ENCODE measurements around the gene DZIP3. TPM values are rescaled to one million over a fixed set of nuclear protein-coding genes. Genes with fewer than 3 reads are reported as not detected.

DZIP3 gene
- total and polyA plus RNA-seq, 10 of the 15 experiments (the other 5 are each of a cell fraction or from before 2014, with no cell fraction given): 4.3 to 15.6 (median 9.2) TPM

DNA sequence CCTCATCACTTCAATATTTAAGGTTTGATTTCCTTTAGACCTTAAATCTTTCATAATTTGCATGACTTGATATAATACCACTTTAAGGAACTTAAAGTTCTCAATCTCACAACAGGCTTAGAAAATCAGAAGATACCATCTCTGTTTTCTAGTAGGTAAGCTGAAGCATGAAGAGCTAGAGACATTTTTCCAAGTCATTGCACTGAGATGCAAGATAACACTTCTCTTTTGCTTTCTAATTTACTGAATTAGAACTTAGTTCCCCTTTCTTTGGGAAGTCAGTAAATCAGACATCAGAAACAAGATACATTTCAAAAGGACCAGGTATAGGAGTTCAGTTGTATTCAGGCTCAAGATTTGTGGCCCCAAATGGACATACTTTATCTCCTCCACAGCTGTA lies 79.7 kb downstream of the DZIP3 start:
- ChIA-PET RAD21 (ENCODE audit: unreplicated experiment) (interaction anchor here (1.5 to 1.9 kb wide), 2 partner anchors 149 to 246 kb away, joined by 4 to 5 read pairs; no protein-coding TSS in a partner anchor), SMC1A (ENCODE audit: uncharacterized antibody, unreplicated experiment) (interaction anchor here (0.8 to 1.5 kb wide), 5 partner anchors 9 to 354 kb away, joined by 3 to 8 read pairs (median 3); no protein-coding TSS in a partner anchor), POLR2A (no interaction called here), CTCF (interaction anchor here (0.9 to 2.3 kb wide), 5 partner anchors 13 to 413 kb away, joined by 3 to 15 read pairs (median 4); no protein-coding TSS in a partner anchor)
- TF ChIP-seq POLR2A (IDR thresholded peaks at IDR 0.05; ENCODE audit: low read depth, low read length) (no peak), PML (IDR thresholded peaks at IDR 0.05; ENCODE audit: low read length) (no peak), YBX1 (IDR thresholded peaks at IDR 0.05) (no peak), MEF2B (IDR thresholded peaks at IDR 0.05; ENCODE audit: partially characterized antibody, poor library complexity, severe bottlenecking) (no peak), ZZZ3 (IDR thresholded peaks at IDR 0.05; ENCODE audit: control insufficient read depth, insufficient read length, low read depth) (no peak)
- TF ChIP-seq, protein P1, sequence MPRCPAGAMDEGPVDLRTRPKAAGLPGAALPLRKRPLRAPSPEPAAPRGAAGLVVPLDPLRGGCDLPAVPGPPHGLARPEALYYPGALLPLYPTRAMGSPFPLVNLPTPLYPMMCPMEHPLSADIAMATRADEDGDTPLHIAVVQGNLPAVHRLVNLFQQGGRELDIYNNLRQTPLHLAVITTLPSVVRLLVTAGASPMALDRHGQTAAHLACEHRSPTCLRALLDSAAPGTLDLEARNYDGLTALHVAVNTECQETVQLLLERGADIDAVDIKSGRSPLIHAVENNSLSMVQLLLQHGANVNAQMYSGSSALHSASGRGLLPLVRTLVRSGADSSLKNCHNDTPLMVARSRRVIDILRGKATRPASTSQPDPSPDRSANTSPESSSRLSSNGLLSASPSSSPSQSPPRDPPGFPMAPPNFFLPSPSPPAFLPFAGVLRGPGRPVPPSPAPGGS (IDR thresholded peaks at IDR 0.05; ENCODE audit: borderline replicate concordance, insufficient read depth, low read depth, low read length, poor library complexity, severe bottlenecking): no peak
- H3K79me2 ChIP-seq (ENCODE audit: control insufficient read depth, insufficient read depth, low read length): no peaks in the 10 kb centered on the region
- no peak overlapping the region for H3K9ac ChIP-seq (ENCODE audit: control insufficient read depth, insufficient read depth, low read length)
- peak; percentile 56 for ATAC-seq
- no peak overlapping the region; the same call in 1 of the 2 replicates for H3K4me3 ChIP-seq
- no peak overlapping the region for H3K4me2 ChIP-seq (ENCODE audit: control insufficient read depth, insufficient read depth)
- no peak for FAIRE-seq
- H3K4me1 ChIP-seq (ENCODE audit: control insufficient read depth, insufficient read depth, low read length): no peaks in the 10 kb centered on the region
- H3K9me3 ChIP-seq (replicated peaks; ENCODE audit: control insufficient read depth, insufficient read depth, low read length): no peaks in the 10 kb centered on the region
- intact Hi-C loops (cut with micrococcal nuclease; ENCODE audit: unreplicated experiment): loop anchor here (1.0 kb wide), 1 partner anchor 19 kb away; no protein-coding TSS in a partner anchor
- no peak overlapping the region for H3K27ac ChIP-seq (ENCODE audit: control insufficient read depth, insufficient read depth)
- no peaks in the 10 kb centered on the region for H3K27me3 ChIP-seq (replicated peaks in 1 of 2; ENCODE audit: control insufficient read depth in 2 of 2, insufficient read depth in 2 of 2, low read length in 1 of 2)
- no peaks in the 10 kb centered on the region for H3K36me3 ChIP-seq (ENCODE audit: control insufficient read depth in 2 of 2, insufficient read depth in 2 of 2, low read length in 1 of 2)
- in situ Hi-C loops (cut with MboI): loop anchor here (25.0 kb wide), 1 partner anchor 418 kb away; no protein-coding TSS in a partner anchor
- H2AFZ ChIP-seq (ENCODE audit: control insufficient read depth, low read depth, low read length): no peak overlapping the region
- no peaks in the 10 kb centered on the region for H4K20me1 ChIP-seq (ENCODE audit: control insufficient read depth, insufficient read depth)
- no TSS peak for BruUV-seq (replicated peaks)
- DNase-seq (ENCODE audit: low read depth, low spot score): peak; percentile 9

- ATAC-seq (no peak), FAIRE-seq (no peak), DNase-seq (ENCODE audit: low read depth, low spot score) (no peak)
- in situ Hi-C loops (cut with MboI) (loop anchor here (25.0 kb wide), 1 partner anchor 415 kb away; no protein-coding TSS in a partner anchor), intact Hi-C loops (cut with micrococcal nuclease; ENCODE audit: unreplicated experiment) (no loop called here)
- no peaks in the 10 kb centered on the region for H3K4me1 ChIP-seq (ENCODE audit: control insufficient read depth, insufficient read depth, low read length)
- BruUV-seq (replicated peaks): no TSS peak
- H3K9ac ChIP-seq (ENCODE audit: control insufficient read depth, insufficient read depth, low read length): no peak overlapping the region
- no peak overlapping the region for H3K4me2 ChIP-seq (ENCODE audit: control insufficient read depth, insufficient read depth)
- H3K9me3 ChIP-seq (replicated peaks; ENCODE audit: control insufficient read depth, insufficient read depth, low read length): no peaks in the 10 kb centered on the region
- H3K79me2 ChIP-seq (ENCODE audit: control insufficient read depth, insufficient read depth, low read length): no peaks in the 10 kb centered on the region
- no peak overlapping the region for H3K27ac ChIP-seq (ENCODE audit: control insufficient read depth, insufficient read depth)
- H3K36me3 ChIP-seq (ENCODE audit: control insufficient read depth in 2 of 2, insufficient read depth in 2 of 2, low read length in 1 of 2): no peaks in the 10 kb centered on the region; a peak in 1 of 4 replicates
- H3K27me3 ChIP-seq (replicated peaks in 1 of 2; ENCODE audit: control insufficient read depth in 2 of 2, insufficient read depth in 2 of 2, low read length in 1 of 2): no peaks in the 10 kb centered on the region
- POLR2A ChIA-PET: interaction anchor here (0.5 kb wide), 1 partner anchor 55 kb away, joined by 5 read pairs; no protein-coding TSS in a partner anchor
- TF ChIP-seq, protein P1 (IDR thresholded peaks at IDR 0.05; ENCODE audit: borderline replicate concordance, insufficient read depth, low read depth, low read length, poor library complexity, severe bottlenecking): no peak
- SMC1A ChIA-PET (ENCODE audit: uncharacterized antibody, unreplicated experiment): interaction anchor here (0.9 kb wide), 1 partner anchor 19 kb away, joined by 5 read pairs; no protein-coding TSS in a partner anchor
- RAD21 ChIA-PET (ENCODE audit: unreplicated experiment): no interaction called here
- no peaks in the 10 kb centered on the region for H4K20me1 ChIP-seq (ENCODE audit: control insufficient read depth, insufficient read depth)
- no peak overlapping the region for H2AFZ ChIP-seq (ENCODE audit: control insufficient read depth, low read depth, low read length)
- no peak overlapping the region for H3K4me3 ChIP-seq
- CTCF ChIA-PET: interaction anchor here (1.2 to 2.3 kb wide), 6 partner anchors 9 to 244 kb away, joined by 3 to 15 read pairs (median 5); no protein-coding TSS in a partner anchor
Measured at GRCh38 chr3:108672701-108673100, 83.2 kb downstream of the DZIP3 start.
